Activated naive CD4-positive, alpha-beta T cell treated with anti-CD3 and anti-CD28 coated beads, Interleukin-2, amount 50 U/mL, for 24 hours (primary cell): Measurements from ENCODE around the gene ANAPC4.

Experiments
- H3K27ac Mint-ChIP-seq: one replicate; pipeline ENCODE4 v1.8.0; 2021; ENCODE audit warnings: mild to moderate bottlenecking, mixed read lengths
- H3K27me3 Mint-ChIP-seq: one replicate; pipeline ENCODE4 v1.8.0; 2021; ENCODE audit warnings: mixed read lengths
- H3K36me3 Mint-ChIP-seq: one replicate; pipeline ENCODE4 v1.8.0; 2021; ENCODE audit warnings: mixed read lengths
- H3K4me1 Mint-ChIP-seq: one replicate; pipeline ENCODE4 v1.8.0; 2021; ENCODE audit warnings: mixed read lengths
- H3K4me3 Mint-ChIP-seq: one replicate; pipeline ENCODE4 v1.8.0; 2021; ENCODE audit warnings: mild to moderate bottlenecking, mixed read lengths
- H3K9me3 Mint-ChIP-seq: one replicate; pipeline ENCODE4 v1.8.0; 2021; ENCODE audit warnings: mixed read lengths

Gene ANAPC4

GRCh38 chr4:25441519-25442117 is 64.6 kb downstream of the ANAPC4 start:
- Mint-ChIP-seq H3K27me3 (no peaks in the 10 kb centered on the region), H3K4me3 (no peak overlapping the region), H3K27ac (no peak overlapping the region), H3K36me3 (peaks cover 8% of the 10 kb centered on the region), H3K9me3 (peaks cover 9% of the 10 kb centered on the region), H3K4me1 (no peaks in the 10 kb centered on the region)

- H3K27me3 Mint-ChIP-seq, result no peaks in the 10 kb centered on the region
- no peak overlapping the region for H3K27ac Mint-ChIP-seq
- peaks cover 8% of the 10 kb centered on the region for H3K36me3 Mint-ChIP-seq
- peaks cover 9% of the 10 kb centered on the region for H3K9me3 Mint-ChIP-seq
- no peaks in the 10 kb centered on the region for H3K4me1 Mint-ChIP-seq
- no peak overlapping the region for H3K4me3 Mint-ChIP-seq
Observed at GRCh38 chr4:25442863-25443307, 65.8 kb downstream of the ANAPC4 start.

GRCh38 chr4:25443851-25444250 is 66.8 kb downstream of the ANAPC4 start:
- H3K27me3 Mint-ChIP-seq, result no peaks in the 10 kb centered on the region
- H3K9me3 Mint-ChIP-seq, result peaks cover 7% of the 10 kb centered on the region
- H3K4me1 Mint-ChIP-seq, result no peaks in the 10 kb centered on the region
- peaks cover 4% of the 10 kb centered on the region for H3K36me3 Mint-ChIP-seq
- H3K4me3 Mint-ChIP-seq, result no peak overlapping the region
- H3K27ac Mint-ChIP-seq, result no peak overlapping the region

- peaks cover 3% of the 10 kb centered on the region for H3K36me3 Mint-ChIP-seq
- no peak overlapping the region for H3K27ac Mint-ChIP-seq
- no peaks in the 10 kb centered on the region for H3K4me1 Mint-ChIP-seq
- H3K4me3 Mint-ChIP-seq, result no peak overlapping the region
- H3K27me3 Mint-ChIP-seq, result no peaks in the 10 kb centered on the region
- no peaks in the 10 kb centered on the region for H3K9me3 Mint-ChIP-seq
Observed at GRCh38 chr4:25446611-25447010, 69.5 kb downstream of the ANAPC4 start.

- Mint-ChIP-seq H3K4me1 (no peaks in the 10 kb centered on the region), H3K27me3 (no peaks in the 10 kb centered on the region), H3K27ac (no peak overlapping the region), H3K36me3 (peaks cover 3% of the 10 kb centered on the region), H3K9me3 (no peaks in the 10 kb centered on the region), H3K4me3 (no peak overlapping the region)
Observed at GRCh38 chr4:25448379-25449109, 71.5 kb downstream of the ANAPC4 start.

GRCh38 chr4:25449270-25449669 is 72.2 kb downstream of the ANAPC4 start:
- Mint-ChIP-seq H3K4me1 (no peaks in the 10 kb centered on the region), H3K36me3 (peaks cover 3% of the 10 kb centered on the region), H3K27ac (no peak overlapping the region), H3K4me3 (no peak overlapping the region), H3K9me3 (no peaks in the 10 kb centered on the region), H3K27me3 (no peaks in the 10 kb centered on the region)

GRCh38 chr4:25449688-25450087 is 72.6 kb downstream of the ANAPC4 start:
- Mint-ChIP-seq H3K9me3 (no peaks in the 10 kb centered on the region), H3K27ac (no peak overlapping the region), H3K4me1 (no peaks in the 10 kb centered on the region), H3K4me3 (no peak overlapping the region), H3K27me3 (no peaks in the 10 kb centered on the region), H3K36me3 (peaks cover 3% of the 10 kb centered on the region)

- no peaks in the 10 kb centered on the region for H3K9me3 Mint-ChIP-seq
- H3K27me3 Mint-ChIP-seq, result no peaks in the 10 kb centered on the region
- no peak overlapping the region for H3K27ac Mint-ChIP-seq
- H3K36me3 Mint-ChIP-seq, result peaks cover 3% of the 10 kb centered on the region
- H3K4me1 Mint-ChIP-seq, result no peaks in the 10 kb centered on the region
- H3K4me3 Mint-ChIP-seq, result no peak overlapping the region
Observed at GRCh38 chr4:25450491-25450901, 73.4 kb downstream of the ANAPC4 start.

GRCh38 chr4:25451676-25452075 is 74.6 kb downstream of the ANAPC4 start:
- Mint-ChIP-seq H3K27me3 (no peaks in the 10 kb centered on the region), H3K27ac (no peak overlapping the region), H3K36me3 (no peaks in the 10 kb centered on the region), H3K4me3 (no peak overlapping the region), H3K4me1 (no peaks in the 10 kb centered on the region), H3K9me3 (no peaks in the 10 kb centered on the region)

GRCh38 chr4:25452081-25452480 is 75.0 kb downstream of the ANAPC4 start:
- Mint-ChIP-seq H3K27ac (no peak overlapping the region), H3K9me3 (no peaks in the 10 kb centered on the region), H3K4me1 (no peaks in the 10 kb centered on the region), H3K27me3 (no peaks in the 10 kb centered on the region), H3K36me3 (no peaks in the 10 kb centered on the region), H3K4me3 (no peak overlapping the region)

GRCh38 chr4:25454476-25454875 is 77.4 kb downstream of the ANAPC4 start:
- H3K27ac Mint-ChIP-seq, result no peak overlapping the region
- no peaks in the 10 kb centered on the region for H3K4me1 Mint-ChIP-seq
- H3K4me3 Mint-ChIP-seq, result no peak overlapping the region
- H3K9me3 Mint-ChIP-seq, result no peaks in the 10 kb centered on the region
- H3K36me3 Mint-ChIP-seq, result no peaks in the 10 kb centered on the region
- no peaks in the 10 kb centered on the region for H3K27me3 Mint-ChIP-seq

GRCh38 chr4:25457053-25457715 is 80.1 kb downstream of the ANAPC4 start:
- Mint-ChIP-seq H3K27ac (no peak overlapping the region), H3K4me3 (no peak overlapping the region), H3K36me3 (no peaks in the 10 kb centered on the region), H3K27me3 (no peaks in the 10 kb centered on the region), H3K9me3 (no peaks in the 10 kb centered on the region), H3K4me1 (no peaks in the 10 kb centered on the region)

GRCh38 chr4:25466966-25467697 is 90.1 kb downstream of the ANAPC4 start:
- H3K27me3 Mint-ChIP-seq, result no peaks in the 10 kb centered on the region
- H3K36me3 Mint-ChIP-seq, result peaks cover 6% of the 10 kb centered on the region
- no peaks in the 10 kb centered on the region for H3K4me1 Mint-ChIP-seq
- H3K4me3 Mint-ChIP-seq, result no peak overlapping the region
- peaks cover 5% of the 10 kb centered on the region for H3K9me3 Mint-ChIP-seq
- H3K27ac Mint-ChIP-seq, result no peak overlapping the region

GRCh38 chr4:25467843-25468242 is 90.8 kb downstream of the ANAPC4 start:
- peaks cover 6% of the 10 kb centered on the region for H3K36me3 Mint-ChIP-seq
- H3K9me3 Mint-ChIP-seq, result peaks cover 5% of the 10 kb centered on the region
- H3K4me1 Mint-ChIP-seq, result no peaks in the 10 kb centered on the region
- no peak overlapping the region for H3K4me3 Mint-ChIP-seq
- no peak overlapping the region for H3K27ac Mint-ChIP-seq
- H3K27me3 Mint-ChIP-seq, result no peaks in the 10 kb centered on the region
